Measurements from ENCODE around the gene ZDHHC6. TPM values are rescaled to one million over a fixed set of nuclear protein-coding genes. Genes with fewer than 3 reads are reported as not detected.
"Not testable (repeated sequence)": the region's sequence is repeated elsewhere in the genome, so short reads cannot be mapped to it uniquely, and the experiment has no call there.

ZDHHC6 gene
- polyA plus RNA-seq, 3 donors from 2014 or later: 27.4 to 39.3 (median 39.2) TPM

DNA sequence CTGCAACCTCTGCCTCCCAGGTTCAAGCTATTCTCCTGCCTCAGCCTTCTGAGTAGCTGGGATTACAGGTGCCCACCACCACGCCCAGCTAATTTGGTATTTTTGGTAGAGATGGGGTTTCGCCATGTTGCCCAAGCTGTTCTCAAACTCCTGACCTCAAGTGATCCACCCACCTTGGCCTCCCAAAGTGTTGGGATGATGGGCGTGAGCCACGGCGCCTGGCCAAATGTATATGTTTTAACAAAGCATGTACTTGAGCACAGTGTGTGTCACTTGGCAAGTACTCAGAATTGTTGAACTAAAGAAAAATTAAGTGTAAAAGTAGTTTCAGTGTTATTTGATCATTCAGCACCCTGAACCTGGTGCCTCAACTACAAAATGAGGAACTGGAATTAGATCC lies 17.4 kb upstream of the ZDHHC6 start:
- H3K27ac Mint-ChIP-seq; H3K27me3 Mint-ChIP-seq (ENCODE audit: low read depth in 3 of 3); DNase-seq; H3K4me3 Mint-ChIP-seq; H3K9me3 Mint-ChIP-seq: not testable (repeated sequence)
- Mint-ChIP-seq H3K4me1 (peaks cover 0 to 14% of the 10 kb centered on the region in 2 donors), H3K36me3 (peaks cover 7 to 33% (median 24%) of the 10 kb centered on the region in 3 donors)

DNA sequence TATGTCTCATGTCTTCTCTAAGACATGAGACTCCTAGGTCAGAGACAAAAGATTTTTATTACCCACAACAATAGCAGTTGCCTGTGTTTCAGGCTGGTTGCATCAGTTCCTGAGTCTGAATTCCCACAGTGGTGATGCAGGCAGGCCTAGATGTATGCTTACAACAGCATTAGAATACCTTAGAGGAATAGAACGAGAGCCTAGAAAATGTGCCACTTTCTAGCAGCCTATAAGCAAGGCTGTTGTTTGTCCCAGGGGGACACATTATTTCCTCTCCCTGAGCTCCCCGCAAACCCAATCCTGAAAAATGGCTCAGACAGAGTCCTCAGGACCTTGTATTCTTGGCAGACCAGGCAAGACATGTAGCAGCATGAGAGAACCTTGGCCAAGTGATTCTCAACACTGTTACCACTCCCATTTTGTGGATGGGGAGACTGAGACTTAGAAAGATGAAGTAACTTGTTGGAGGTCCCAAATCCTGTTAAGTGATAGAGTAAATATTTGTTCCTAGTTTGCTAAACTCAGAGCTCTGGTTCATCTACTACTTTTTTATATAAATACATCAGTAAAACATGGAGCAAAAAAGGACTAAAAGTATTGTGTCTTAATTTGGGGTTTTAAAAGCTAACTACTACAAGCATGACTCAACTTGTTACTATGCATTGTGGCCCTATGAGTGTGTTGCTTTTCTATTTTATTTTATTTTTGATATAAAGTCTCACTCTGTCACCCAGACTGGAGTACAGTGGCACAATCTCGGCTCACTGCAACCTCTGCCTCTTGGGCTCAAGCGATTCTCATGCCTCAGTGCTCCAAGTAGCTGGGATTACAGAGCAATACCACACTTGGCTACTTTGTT lies 14.5 kb upstream of the ZDHHC6 start:
- no peak overlapping the region for H3K4me3 Mint-ChIP-seq
- H3K27me3 Mint-ChIP-seq (ENCODE audit: low read depth in 3 of 3): peaks cover 0 to 2% (median 0%) of the 10 kb centered on the region in 3 donors
- peaks cover 7 to 28% of the 10 kb centered on the region in 2 donors for H3K4me1 Mint-ChIP-seq
- no peak for DNase-seq
- no peaks in the 10 kb centered on the region for H3K9me3 Mint-ChIP-seq
- peaks cover 7 to 26% (median 20%) of the 10 kb centered on the region in 3 donors for H3K36me3 Mint-ChIP-seq
- H3K27ac Mint-ChIP-seq: no peak overlapping the region

DNA sequence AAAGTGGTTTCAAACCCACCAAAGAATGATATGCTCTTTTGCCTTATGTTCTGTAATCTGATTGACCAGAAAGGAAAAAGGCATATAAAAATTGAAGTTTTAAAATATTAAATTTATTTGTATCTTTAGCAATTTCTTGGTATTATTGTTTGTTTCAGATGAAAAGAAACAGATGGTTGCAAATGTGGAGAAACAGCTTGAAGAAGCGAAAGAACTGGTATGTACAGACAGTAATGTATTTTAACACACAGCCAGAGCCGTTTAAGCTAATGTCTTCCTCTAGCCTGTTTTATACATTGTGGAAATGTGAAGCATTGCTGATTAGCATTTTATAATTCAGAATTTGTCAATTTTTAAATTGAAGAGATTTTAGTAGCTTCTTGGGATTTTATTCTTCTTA lies 13.7 kb upstream of the ZDHHC6 start:
- no peak for DNase-seq
- Mint-ChIP-seq H3K9me3 (no peaks in the 10 kb centered on the region), H3K27me3 (ENCODE audit: low read depth in 3 of 3) (peaks cover 0 to 2% (median 0%) of the 10 kb centered on the region in 3 donors), H3K4me1 (peaks cover 9 to 28% of the 10 kb centered on the region in 2 donors), H3K4me3 (no peak overlapping the region), H3K27ac (no peak overlapping the region), H3K36me3 (peaks cover 5 to 18% (median 12%) of the 10 kb centered on the region in 3 donors)

DNA sequence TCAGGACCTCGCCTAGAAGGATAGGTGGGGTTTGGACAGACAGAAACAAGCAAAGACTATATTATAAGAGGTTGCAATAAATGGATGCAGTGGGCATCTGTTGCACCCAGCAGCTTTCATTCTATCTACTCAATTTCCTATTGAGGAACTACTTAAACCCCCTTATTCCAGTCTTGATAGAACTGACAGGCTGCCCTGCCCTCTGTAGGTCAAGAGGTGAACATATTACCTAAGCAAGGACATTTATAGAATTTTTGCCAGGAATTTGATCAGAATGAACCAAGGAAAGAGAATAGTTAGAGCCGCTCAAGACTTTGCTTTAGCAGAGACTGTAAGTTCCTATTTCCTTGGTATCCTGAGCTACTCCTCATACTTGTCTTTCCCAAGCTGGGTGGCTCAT lies 9.8 kb upstream of the ZDHHC6 start:
- Mint-ChIP-seq H3K27ac (no peak overlapping the region), H3K9me3 (no peaks in the 10 kb centered on the region), H3K4me1 (peaks cover 9 to 31% of the 10 kb centered on the region in 2 donors), H3K4me3 (no peak overlapping the region), H3K36me3 (no peaks in the 10 kb centered on the region), H3K27me3 (ENCODE audit: low read depth in 3 of 3) (peaks cover 0 to 2% (median 0%) of the 10 kb centered on the region in 3 donors)
- DNase-seq: no peak

DNA sequence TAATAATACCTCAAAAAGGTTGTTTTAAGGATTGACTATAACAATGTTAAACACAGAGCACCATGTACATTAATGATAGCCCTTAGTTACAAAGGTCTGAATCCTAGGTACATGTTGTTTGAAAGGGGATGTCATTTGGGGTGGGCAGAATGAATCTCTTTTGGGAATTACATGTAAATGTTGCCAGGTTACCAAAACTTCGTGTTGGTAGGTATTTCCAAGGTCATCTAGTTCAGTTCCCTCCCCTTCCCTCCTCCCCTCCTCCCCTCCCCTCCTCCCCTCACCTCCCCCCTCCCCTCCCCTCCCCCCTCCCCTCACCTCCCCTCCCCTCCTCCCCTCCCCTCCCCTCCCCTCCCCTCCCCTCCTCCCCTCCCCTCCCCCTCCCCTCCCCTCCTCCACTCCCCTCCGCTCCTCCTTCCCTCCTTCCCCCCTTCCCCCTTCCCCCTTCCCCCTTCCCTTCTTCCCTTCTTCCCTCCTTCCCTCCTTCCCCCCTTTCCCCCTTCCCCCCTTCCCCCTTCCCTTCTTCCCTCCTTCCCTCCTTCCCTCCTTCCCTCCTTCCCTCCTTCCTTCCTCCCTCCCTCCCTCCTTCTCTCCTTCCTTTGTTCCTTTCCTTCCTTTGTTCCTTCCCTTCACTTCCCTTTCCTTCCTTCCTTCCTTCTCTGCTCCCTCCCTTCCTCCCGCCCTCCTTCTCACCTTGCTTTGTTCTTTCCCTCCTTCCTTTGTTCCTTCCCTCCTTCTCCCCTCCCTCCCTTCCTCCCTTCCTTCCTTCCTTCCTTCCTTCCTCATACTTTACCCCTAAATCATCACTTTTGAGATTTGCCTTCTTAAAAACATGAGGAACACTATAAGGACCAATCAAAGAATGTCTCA lies 8.4 kb upstream of the ZDHHC6 start:
- Mint-ChIP-seq H3K27me3 (ENCODE audit: low read depth in 3 of 3) (peaks cover 0 to 2% (median under 1%) of the 10 kb centered on the region in 3 donors), H3K9me3 (no peaks in the 10 kb centered on the region), H3K4me1 (peaks cover 15 to 41% of the 10 kb centered on the region in 2 donors), H3K4me3 (no peak overlapping the region), H3K27ac (peak overlapping the region in 1 of 6 donors; percentile 54), H3K36me3 (no peaks in the 10 kb centered on the region)
- DNase-seq: no peak

DNA sequence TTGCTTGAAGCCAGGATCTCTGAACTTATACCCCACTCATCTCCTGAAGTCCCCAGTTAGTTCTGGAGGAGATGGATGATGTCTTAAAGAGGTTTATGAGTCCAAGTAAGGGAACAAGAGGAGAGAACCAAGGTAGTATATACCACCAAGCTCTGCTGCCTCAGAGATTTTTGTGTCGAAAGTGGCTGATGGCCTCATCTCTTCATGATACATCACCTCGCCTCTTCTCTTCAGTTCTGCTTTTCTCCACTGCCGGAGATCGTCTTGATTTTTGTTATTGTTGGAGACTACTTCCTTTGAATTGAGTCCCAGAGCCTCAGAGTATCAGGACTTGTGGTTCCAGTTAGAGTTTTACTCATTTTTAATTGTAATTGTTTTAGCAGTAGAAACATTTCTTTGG lies 2.2 kb upstream of the ZDHHC6 start:
- H3K4me3 Mint-ChIP-seq: peak overlapping the region; percentile 90 to 97 (median 93)
- peaks cover 0 to 7% (median 0%) of the 10 kb centered on the region in 3 donors for H3K36me3 Mint-ChIP-seq
- H3K9me3 Mint-ChIP-seq: no peaks in the 10 kb centered on the region
- H3K27me3 Mint-ChIP-seq (ENCODE audit: low read depth in 3 of 3): peaks cover 6 to 14% (median 12%) of the 10 kb centered on the region in 3 donors
- H3K27ac Mint-ChIP-seq: peak overlapping the region in 5 of 6 donors; percentile 10 to 95 (median 63)
- no peak for DNase-seq
- H3K4me1 Mint-ChIP-seq: peaks cover 48 to 72% of the 10 kb centered on the region in 2 donors

DNA sequence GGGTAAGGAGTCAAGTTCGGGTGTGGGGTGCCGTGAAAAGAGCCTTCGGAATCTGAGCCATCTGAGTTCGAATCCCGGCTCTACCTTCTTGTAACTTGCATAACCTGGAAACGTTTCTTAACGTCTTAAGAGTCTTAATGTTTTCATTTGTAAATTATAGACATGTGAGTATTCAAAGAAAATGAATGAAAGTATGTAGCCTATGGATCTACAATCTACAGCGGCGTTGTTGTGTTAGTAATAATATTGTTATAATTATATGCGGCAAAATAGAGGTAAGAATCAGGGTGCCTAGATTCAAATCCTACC lies 860 bp upstream of the ZDHHC6 start:
- H3K36me3 Mint-ChIP-seq: peaks cover 0 to 7% (median 0%) of the 10 kb centered on the region in 3 donors
- peaks cover 6 to 14% (median 12%) of the 10 kb centered on the region in 3 donors for H3K27me3 Mint-ChIP-seq (ENCODE audit: low read depth in 3 of 3)
- peak overlapping the region; percentile 85 to 99 (median 92) for H3K27ac Mint-ChIP-seq
- no peak for DNase-seq
- no peaks in the 10 kb centered on the region for H3K9me3 Mint-ChIP-seq
- peaks cover 48 to 70% of the 10 kb centered on the region in 2 donors for H3K4me1 Mint-ChIP-seq
- H3K4me3 Mint-ChIP-seq: peak overlapping the region; percentile 90 to 97 (median 93)

DNA sequence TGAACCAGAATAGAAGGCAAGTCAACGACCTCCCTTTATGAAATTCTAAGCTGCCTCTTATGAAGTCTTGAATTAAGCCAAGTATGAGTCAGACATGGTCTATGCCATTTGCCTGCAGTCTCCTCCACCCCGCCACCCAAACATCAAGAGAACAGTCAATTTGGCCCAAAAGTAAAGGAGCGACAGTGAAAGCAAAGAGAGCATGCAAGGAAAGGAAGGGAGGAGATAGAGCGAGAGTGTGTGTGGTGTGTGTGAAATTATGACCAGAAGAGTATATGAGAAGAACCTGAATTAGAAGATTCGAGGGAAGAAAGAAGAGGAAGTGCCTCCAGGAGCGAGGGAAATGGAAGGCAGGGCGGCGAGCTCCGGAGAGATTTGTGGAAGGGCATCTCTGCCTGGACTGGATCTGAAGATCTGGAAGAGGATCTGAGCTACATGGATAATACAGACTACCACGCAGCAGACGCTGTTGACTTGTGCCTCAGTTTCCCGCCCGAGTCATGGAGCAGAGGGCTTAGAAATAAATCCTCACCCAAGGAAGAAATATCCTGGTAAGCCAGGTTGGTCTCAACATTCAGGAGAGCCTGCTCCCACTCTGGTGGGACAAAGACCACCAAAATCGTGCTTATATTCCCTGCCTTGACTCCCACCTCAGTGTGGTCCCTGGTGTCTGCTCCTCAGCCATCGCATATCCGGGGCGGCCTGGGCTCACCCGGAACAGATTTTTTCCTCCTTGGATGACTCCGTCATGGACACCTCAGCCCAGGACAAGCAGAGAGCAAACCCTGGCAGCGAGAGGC lies 459 bp downstream of the ZDHHC6 start:
- peaks cover 45 to 74% of the 10 kb centered on the region in 2 donors for H3K4me1 Mint-ChIP-seq

DNA sequence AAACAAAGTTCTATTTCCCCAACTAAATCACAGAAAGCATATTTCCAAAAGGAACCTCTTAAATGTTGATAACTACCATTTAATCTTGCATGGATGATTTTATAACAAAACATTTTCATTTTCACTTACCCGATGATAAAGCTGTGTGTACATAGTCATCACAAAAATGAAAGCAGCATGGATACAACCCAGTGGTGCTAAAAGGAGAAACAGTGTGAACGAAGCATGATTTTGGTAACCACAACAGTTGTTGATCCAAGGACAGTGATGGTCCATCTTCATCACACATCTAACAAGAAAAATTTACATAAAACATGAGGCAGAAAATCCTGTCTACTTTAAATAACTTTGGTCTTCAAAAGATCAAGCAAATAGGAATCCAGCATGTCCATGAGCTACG lies 4.7 kb downstream of the ZDHHC6 start:
- H3K9me3 Mint-ChIP-seq: no peaks in the 10 kb centered on the region
- H3K36me3 Mint-ChIP-seq: peaks cover 0 to 29% (median 11%) of the 10 kb centered on the region in 3 donors
- H3K4me3 Mint-ChIP-seq: no peak overlapping the region
- H3K27ac Mint-ChIP-seq: no peak overlapping the region
- H3K27me3 Mint-ChIP-seq (ENCODE audit: low read depth in 3 of 3): peaks cover 6 to 9% (median 8%) of the 10 kb centered on the region in 3 donors
- DNase-seq: no peak
- H3K4me1 Mint-ChIP-seq: peaks cover 20 to 41% of the 10 kb centered on the region in 2 donors

More for the DNA sequence above, 459 bp downstream of the ZDHHC6 start:
- Mint-ChIP-seq H3K27me3 (ENCODE audit: low read depth in 3 of 3) (peaks cover 6 to 14% (median 12%) of the 10 kb centered on the region in 3 donors), H3K36me3 (peaks cover 0 to 12% (median 0%) of the 10 kb centered on the region in 3 donors), H3K9me3 (no peaks in the 10 kb centered on the region), H3K4me3 (peak overlapping the region; percentile 90 to 97 (median 93)), H3K27ac (peak overlapping the region; percentile 85 to 99 (median 92))
- no peak for DNase-seq

DNA sequence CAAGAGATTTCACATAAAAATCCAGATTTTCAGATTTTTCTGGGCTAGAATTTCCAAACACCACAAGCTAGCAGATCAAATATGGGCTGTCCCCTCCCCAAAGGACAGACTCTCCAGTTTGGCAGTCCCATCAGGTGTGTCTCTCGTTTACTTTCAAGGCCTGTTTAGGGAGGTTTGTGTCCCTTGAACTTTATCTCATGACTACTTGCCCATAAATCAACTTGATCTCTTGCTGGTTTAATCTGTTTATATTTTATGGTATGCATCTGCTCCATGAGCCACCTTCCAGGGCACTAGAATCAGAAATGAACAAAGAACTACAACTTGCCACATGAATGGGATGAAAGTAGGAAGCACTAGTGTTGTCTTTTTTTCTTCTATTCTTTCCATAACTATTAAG lies 5.2 kb downstream of the ZDHHC6 start:
- H3K4me3 Mint-ChIP-seq: no peak overlapping the region
- peaks cover 0 to 30% (median 11%) of the 10 kb centered on the region in 3 donors for H3K36me3 Mint-ChIP-seq
- H3K4me1 Mint-ChIP-seq: peaks cover 15 to 35% of the 10 kb centered on the region in 2 donors
- H3K27ac Mint-ChIP-seq: peak overlapping the region in 1 of 6 donors; percentile 13
- no peaks in the 10 kb centered on the region for H3K9me3 Mint-ChIP-seq
- no peak for DNase-seq
- H3K27me3 Mint-ChIP-seq (ENCODE audit: low read depth in 3 of 3): peaks cover 4% of the 10 kb centered on the region in 3 donors

DNA sequence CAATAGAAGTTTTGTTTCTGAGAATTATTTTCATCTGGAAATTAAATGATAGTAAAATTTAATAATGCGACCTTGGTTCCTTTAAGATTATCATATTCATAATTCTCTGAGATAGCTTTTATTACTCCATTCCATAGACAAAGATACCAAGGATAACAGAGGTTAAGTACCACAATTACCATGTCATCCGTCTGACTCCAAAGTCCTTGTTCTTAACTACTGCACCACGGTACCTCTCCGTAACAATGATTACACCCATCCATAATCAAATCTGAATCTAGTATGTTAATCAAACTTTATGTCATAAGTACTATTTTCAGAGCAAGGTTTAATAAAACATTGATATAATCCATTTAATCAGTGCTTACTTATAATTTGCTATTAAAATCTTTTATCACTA lies 8.4 kb downstream of the ZDHHC6 start:
- H3K9me3 Mint-ChIP-seq: no peaks in the 10 kb centered on the region
- H3K36me3 Mint-ChIP-seq: peaks cover under 1 to 38% (median 16%) of the 10 kb centered on the region in 3 donors
- H3K4me3 Mint-ChIP-seq: no peak overlapping the region
- no peak for DNase-seq
- peaks cover 0 to 8% of the 10 kb centered on the region in 2 donors for H3K4me1 Mint-ChIP-seq
- no peak overlapping the region for H3K27ac Mint-ChIP-seq
- H3K27me3 Mint-ChIP-seq (ENCODE audit: low read depth in 3 of 3): no peaks in the 10 kb centered on the region

DNA sequence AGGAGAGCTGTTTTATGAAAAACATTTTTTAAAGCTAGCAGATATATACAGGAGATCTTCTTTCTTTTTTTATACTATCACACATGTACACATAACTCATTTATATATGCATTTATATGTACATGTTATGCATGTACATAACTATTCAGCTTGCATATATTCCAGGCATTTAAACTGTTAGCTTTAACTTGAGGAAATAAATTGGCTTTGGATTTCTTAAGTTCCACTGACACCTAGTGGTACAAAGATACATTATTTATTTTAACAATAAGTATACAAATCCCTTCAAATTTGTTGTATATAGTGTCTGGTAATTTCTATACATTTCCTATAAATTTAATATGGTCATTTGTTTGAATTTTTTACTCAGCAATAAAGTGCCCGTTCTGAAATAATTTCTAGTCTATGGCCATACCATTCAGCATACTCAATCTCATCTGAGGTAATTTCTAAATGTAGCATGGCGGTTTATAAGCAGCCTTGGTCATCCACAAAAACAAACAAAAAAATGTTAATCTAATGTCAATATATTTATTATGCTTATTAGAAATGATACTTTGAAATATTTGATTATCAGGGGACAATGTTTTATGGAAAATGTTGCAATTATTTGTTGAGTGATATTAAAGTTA lies 11.6 kb downstream of the ZDHHC6 start:
- Mint-ChIP-seq H3K9me3 (no peaks in the 10 kb centered on the region), H3K4me3 (no peak overlapping the region), H3K27me3 (ENCODE audit: low read depth in 3 of 3) (no peaks in the 10 kb centered on the region), H3K4me1 (no peaks in the 10 kb centered on the region), H3K36me3 (peaks cover 7 to 47% (median 24%) of the 10 kb centered on the region in 3 donors), H3K27ac (no peak overlapping the region)
- peak in 2 of 3 donors; percentile 19 to 28 for DNase-seq

DNA sequence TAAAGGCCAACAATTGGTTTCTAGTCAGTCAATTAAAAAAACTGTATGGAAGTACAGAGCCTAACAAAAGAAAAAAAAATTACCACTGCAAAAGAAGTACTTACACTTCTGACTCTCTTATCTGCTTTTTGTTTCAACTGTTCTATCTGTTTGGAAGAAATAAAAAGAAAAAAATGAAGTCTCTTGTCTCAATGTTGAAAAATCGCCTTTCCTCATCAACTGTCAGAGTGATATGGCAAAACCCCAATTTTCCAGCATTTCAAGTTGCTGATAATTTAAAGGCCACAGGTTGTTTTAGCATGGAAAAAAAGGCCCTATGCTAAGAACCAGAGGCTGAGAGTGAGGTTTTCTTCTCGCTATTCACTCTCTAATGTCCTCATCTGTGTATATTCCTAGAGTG lies 13.6 kb downstream of the ZDHHC6 start:
- no peak for DNase-seq
- no peak overlapping the region for H3K4me3 Mint-ChIP-seq
- H3K36me3 Mint-ChIP-seq: peaks cover 7 to 47% (median 25%) of the 10 kb centered on the region in 3 donors
- H3K27ac Mint-ChIP-seq: no peak overlapping the region
- peaks cover 6 to 7% of the 10 kb centered on the region in 2 donors for H3K4me1 Mint-ChIP-seq
- H3K9me3 Mint-ChIP-seq: no peaks in the 10 kb centered on the region
- H3K27me3 Mint-ChIP-seq (ENCODE audit: low read depth in 3 of 3): no peaks in the 10 kb centered on the region
